IPS-11a (cell line): ENCODE measurements around the gene MT1H.

ENCODE experiments used
- H3K4me3 ChIP-seq: one replicate; pipeline ENCODE4 v1.5.1; 2013; ENCODE audit warnings: low read depth, low read length, control low read depth

MT1H gene

GRCh38 chr16:56684256-56684925 is 14.8 kb downstream of the MT1H start:
- H3K4me3 ChIP-seq, result no peak overlapping the region

- no peak overlapping the region for H3K4me3 ChIP-seq
These were observed 15.4 kb downstream of the MT1H start for GRCh38 chr16:56684926-56685590.

GRCh38 chr16:56686758-56687157 is 17.1 kb downstream of the MT1H start:
- no peak overlapping the region for H3K4me3 ChIP-seq

GRCh38 chr16:56688762-56689161 is 19.1 kb downstream of the MT1H start:
- H3K4me3 ChIP-seq, result no peak overlapping the region

- no peak overlapping the region for H3K4me3 ChIP-seq
These were observed 19.6 kb downstream of the MT1H start for GRCh38 chr16:56689171-56689570.

GRCh38 chr16:56690420-56691122 is 21.0 kb downstream of the MT1H start:
- no peak overlapping the region for H3K4me3 ChIP-seq

GRCh38 chr16:56691885-56692284 is 22.3 kb downstream of the MT1H start:
- H3K4me3 ChIP-seq, result no peak overlapping the region

GRCh38 chr16:56695246-56695645 is 25.6 kb downstream of the MT1H start:
- H3K4me3 ChIP-seq, result no peak overlapping the region

- H3K4me3 ChIP-seq, result no peak overlapping the region
These were observed 28.0 kb downstream of the MT1H start for GRCh38 chr16:56697456-56698155.

GRCh38 chr16:56700195-56700594 is 30.6 kb downstream of the MT1H start:
- H3K4me3 ChIP-seq, result no peak overlapping the region

GRCh38 chr16:56700631-56701030 is 31.0 kb downstream of the MT1H start:
- H3K4me3 ChIP-seq, result no peak overlapping the region

GRCh38 chr16:56701534-56701933 is 31.9 kb downstream of the MT1H start:
- H3K4me3 ChIP-seq, result no peak overlapping the region

- no peak overlapping the region for H3K4me3 ChIP-seq
These were observed 33.2 kb downstream of the MT1H start for GRCh38 chr16:56702836-56703235.

- no peak overlapping the region for H3K4me3 ChIP-seq
These were observed 39.2 kb downstream of the MT1H start for GRCh38 chr16:56708525-56709442.

GRCh38 chr16:56709443-56710040 is 39.9 kb downstream of the MT1H start:
- no peak overlapping the region for H3K4me3 ChIP-seq

- H3K4me3 ChIP-seq, result no peak overlapping the region
These were observed 40.6 kb downstream of the MT1H start for GRCh38 chr16:56710181-56710737.

- no peak overlapping the region for H3K4me3 ChIP-seq
These were observed 42.2 kb downstream of the MT1H start for GRCh38 chr16:56711862-56712261.

- no peak overlapping the region for H3K4me3 ChIP-seq
These were observed 44.2 kb downstream of the MT1H start for GRCh38 chr16:56713794-56714193.

GRCh38 chr16:56715126-56715525 is 45.5 kb downstream of the MT1H start:
- no peak overlapping the region for H3K4me3 ChIP-seq

GRCh38 chr16:56716761-56717160 is 47.1 kb downstream of the MT1H start:
- no peak overlapping the region for H3K4me3 ChIP-seq
